HEK293 (cell line): ENCODE results near the gene MOK.

ENCODE experiments used
- BCL6B ChIP-seq: fragments of 450-650 bp; formaldehyde crosslinking; IDR thresholded peaks from 2 replicates; pipeline ENCODE4 v1.5.1; 2017; ENCODE audit warnings: missing biosample characterization, missing genetic modification characterization
- GLI4 ChIP-seq: fragments of 450-650 bp; formaldehyde crosslinking; IDR thresholded peaks from 2 replicates; pipeline ENCODE4 v1.5.1; 2016; ENCODE audit warnings: missing biosample characterization, missing genetic modification characterization
- IKZF3 ChIP-seq: fragments of 450-650 bp; IDR thresholded peaks from 2 replicates; pipeline ENCODE4 v1.5.0; 2018; ENCODE audit warnings: missing biosample characterization, mild to moderate bottlenecking, missing genetic modification characterization, moderate library complexity
- KLF17 ChIP-seq: fragments of 450-650 bp; formaldehyde crosslinking; IDR thresholded peaks from 2 replicates; pipeline ENCODE4 v1.5.1; 2016; ENCODE audit warnings: missing biosample characterization, missing genetic modification characterization
- OVOL3 ChIP-seq: fragments of 450-650 bp; formaldehyde crosslinking; IDR thresholded peaks from 2 replicates; pipeline ENCODE4 v1.5.1; 2016; ENCODE audit warnings: missing biosample characterization, missing genetic modification characterization
- PRDM6 ChIP-seq: fragments of 450-650 bp; formaldehyde crosslinking; IDR thresholded peaks from 2 replicates; pipeline ENCODE4 v1.5.1; 2017; ENCODE audit warnings: missing biosample characterization, missing genetic modification characterization
- SP2 ChIP-seq: fragments of 450-650 bp; formaldehyde crosslinking; IDR thresholded peaks from 2 replicates; pipeline ENCODE4 v1.5.1; 2016; ENCODE audit warnings: missing biosample characterization, missing genetic modification characterization
- ZBTB10 ChIP-seq: fragments of 450-650 bp; formaldehyde crosslinking; IDR thresholded peaks from 2 replicates; pipeline ENCODE4 v1.5.1; 2016; ENCODE audit warnings: missing biosample characterization, missing genetic modification characterization
- ZBTB17 ChIP-seq: fragments of 450-650 bp; formaldehyde crosslinking; IDR thresholded peaks from 2 replicates; pipeline ENCODE4 v1.5.1; 2016; ENCODE audit warnings: missing biosample characterization, missing genetic modification characterization
- ZEB2 ChIP-seq: fragments of 450-650 bp; formaldehyde crosslinking; IDR thresholded peaks from 2 replicates; pipeline ENCODE4 v1.5.1; 2016; ENCODE audit warnings: missing biosample characterization, missing genetic modification characterization
- ZNF211 ChIP-seq: fragments of 450-650 bp; formaldehyde crosslinking; IDR thresholded peaks from 2 replicates; pipeline ENCODE4 v1.5.1; 2016; ENCODE audit warnings: low read depth, missing biosample characterization, missing genetic modification characterization
- ZNF23 ChIP-seq: fragments of 450-650 bp; formaldehyde crosslinking; IDR thresholded peaks from 2 replicates; pipeline ENCODE4 v1.5.1; 2016; ENCODE audit warnings: missing biosample characterization, missing genetic modification characterization, borderline replicate concordance
- ZNF280D ChIP-seq: fragments of 450-650 bp; formaldehyde crosslinking; IDR thresholded peaks from 2 replicates; pipeline ENCODE4 v1.5.1; 2016; ENCODE audit warnings: missing biosample characterization, missing genetic modification characterization
- ZNF335 ChIP-seq: fragments of 450-650 bp; formaldehyde crosslinking; conservative IDR thresholded peaks from 2 replicates; pipeline ENCODE4 v1.5.1; 2016; ENCODE audit warnings: missing biosample characterization, missing genetic modification characterization
- ZNF518A ChIP-seq: fragments of 450-650 bp; formaldehyde crosslinking; conservative IDR thresholded peaks from 2 replicates; pipeline ENCODE4 v1.5.1; 2016; ENCODE audit warnings: low read depth, missing biosample characterization, missing genetic modification characterization
- ZNF521 ChIP-seq: fragments of 450-650 bp; formaldehyde crosslinking; IDR thresholded peaks from 2 replicates; pipeline ENCODE4 v1.5.1; 2017; ENCODE audit warnings: missing biosample characterization, mild to moderate bottlenecking, missing genetic modification characterization
- ZNF530 ChIP-seq: fragments of 450-650 bp; formaldehyde crosslinking; IDR thresholded peaks from 2 replicates; pipeline ENCODE4 v1.5.1; 2016; ENCODE audit warnings: low read depth, missing biosample characterization, missing genetic modification characterization
- ZNF544 ChIP-seq: fragments of 450-650 bp; formaldehyde crosslinking; IDR thresholded peaks from 2 replicates; pipeline ENCODE4 v1.5.0; 2017; ENCODE audit warnings: missing biosample characterization, missing genetic modification characterization
- ZNF549 ChIP-seq: fragments of 450-650 bp; IDR thresholded peaks from 2 replicates; pipeline ENCODE4 v1.5.1; 2018; ENCODE audit warnings: missing biosample characterization, missing genetic modification characterization, mild to moderate bottlenecking, inconsistent platforms, moderate library complexity
- ZNF561 ChIP-seq: fragments of 450-650 bp; IDR thresholded peaks from 2 replicates; pipeline ENCODE4 v1.5.1; 2018; ENCODE audit warnings: missing biosample characterization, missing genetic modification characterization, borderline replicate concordance
- ZNF677 ChIP-seq: fragments of 450-650 bp; IDR thresholded peaks from 2 replicates; pipeline ENCODE4 v1.5.0; 2018; ENCODE audit warnings: missing biosample characterization, mild to moderate bottlenecking, missing genetic modification characterization, moderate library complexity
- ZNF768 ChIP-seq: fragments of 450-650 bp; formaldehyde crosslinking; IDR thresholded peaks from 2 replicates; pipeline ENCODE4 v1.5.1; 2018; ENCODE audit warnings: missing biosample characterization, mild to moderate bottlenecking, missing genetic modification characterization
- ZNF837 ChIP-seq: fragments of 450-650 bp; formaldehyde crosslinking; IDR thresholded peaks from 2 replicates; pipeline ENCODE4 v1.5.1; 2016; ENCODE audit warnings: missing biosample characterization, missing genetic modification characterization
- ZSCAN16 ChIP-seq: fragments of 450-650 bp; formaldehyde crosslinking; IDR thresholded peaks from 2 replicates; pipeline ENCODE4 v1.5.1; 2016; ENCODE audit warnings: missing biosample characterization, missing genetic modification characterization

Gene MOK

GRCh38 chr14:102319351-102320032, 14.5 kb upstream of the MOK start, which contains the start of gene ZNF839 (continued):
- TF ChIP-seq GLI4 (tag by site-specific recombination) (no peak), ZNF544 (tag by site-specific recombination) (no peak), BCL6B (tag by site-specific recombination) (no peak), KLF17 (0 out of 2 replicates have a peak, but pooled peaks have one; percentile 56), ZNF280D (tag by site-specific recombination) (no peak), ZNF549 (tag by site-specific recombination) (no peak), ZNF23 (no peak), ZNF518A (tag by site-specific recombination) (0 out of 2 replicates have a peak, but pooled peaks have one; percentile 16), ZNF521 (tag by site-specific recombination) (no peak), OVOL3 (tag by site-specific recombination) (no peak), ZBTB17 (tag by site-specific recombination) (peak; percentile 74), IKZF3 (tag by site-specific recombination) (peak; percentile 67; the same call in 1 of the 2 replicates), ZNF677 (tag by site-specific recombination) (peak; percentile 58; the same call in 1 of the 2 replicates), ZSCAN16 (tag by site-specific recombination) (no peak), ZNF530 (tag by site-specific recombination) (no peak), ZNF837 (no peak), ZNF561 (tag by site-specific recombination) (no peak), SP2 (peak; percentile 65), ZNF211 (tag by site-specific recombination) (no peak), ZNF768 (tag by site-specific recombination) (0 out of 2 replicates have a peak, but pooled peaks have one; percentile 11), ZBTB10 (tag by site-specific recombination) (no peak), ZNF335 (tag by site-specific recombination) (peak; percentile 92), ZEB2 (tag by site-specific recombination) (peak; percentile 83), PRDM6 (no peak)
